Mesenteric fat pad (tissue), 1 donor: ENCODE results near the gene ZBTB47. TPM values are rescaled to one million over a fixed set of nuclear protein-coding genes. Genes with fewer than 3 reads are reported as not detected.

Experiments used
- DNase-seq: peaks from one replicate; pipeline ENCODE4 v3.0.0-alpha.2; 2020; ENCODE audit warnings: low spot score
- total RNA-seq: library from RNA; stranded (reverse); fragmentation: NEBNext Ultra II Directional; extraction: Animal tissue kit (Norgen Biotek cat#: 25700); gene quantifications from one replicate; pipeline ENCODE4 v1.2.1, GENCODE V29; 2021
- donor health status: DM: yes; HTN: yes; CAD: no.

ZBTB47 gene
- total RNA-seq, 1 donor from 2014 or later = 58.2 TPM

GRCh38 chr3:42652611-42653302, 740 bp upstream of the ZBTB47 start:
- no peak for DNase-seq

- no peak for DNase-seq
Measured at GRCh38 chr3:42653303-42653559, 266 bp upstream of the ZBTB47 start.

- DNase-seq = no peak
Measured at GRCh38 chr3:42654331-42655201, 1.1 kb downstream of the ZBTB47 start.

GRCh38 chr3:42655331-42655888, 1.9 kb downstream of the ZBTB47 start:
- no peak for DNase-seq

- no peak for DNase-seq
Measured at GRCh38 chr3:42655980-42656679, 2.6 kb downstream of the ZBTB47 start.

- DNase-seq = peak; percentile 79
Measured at GRCh38 chr3:42656680-42657610, 3.4 kb downstream of the ZBTB47 start.

- DNase-seq = no peak
Measured at GRCh38 chr3:42657675-42658074, 4.2 kb downstream of the ZBTB47 start.

- DNase-seq = no peak
Measured at GRCh38 chr3:42658091-42658770, 4.7 kb downstream of the ZBTB47 start.

GRCh38 chr3:42658771-42659390, 5.4 kb downstream of the ZBTB47 start:
- DNase-seq = no peak

- DNase-seq = no peak
Measured at GRCh38 chr3:42659451-42660130, 6.1 kb downstream of the ZBTB47 start.

- no peak for DNase-seq
Measured at GRCh38 chr3:42660131-42660715, 6.7 kb downstream of the ZBTB47 start.

- DNase-seq = no peak
Measured at GRCh38 chr3:42660898-42661297, 7.4 kb downstream of the ZBTB47 start.

GRCh38 chr3:42661593-42662022, 8.1 kb downstream of the ZBTB47 start:
- no peak for DNase-seq

GRCh38 chr3:42662037-42662812, 8.7 kb downstream of the ZBTB47 start:
- no peak for DNase-seq

GRCh38 chr3:42662813-42663535, 9.5 kb downstream of the ZBTB47 start:
- DNase-seq = no peak

- DNase-seq = no peak
Measured at GRCh38 chr3:42663581-42664437, 10.3 kb downstream of the ZBTB47 start.
